ENCODE measurements around the gene RABGGTA.

Gene RABGGTA

GRCh38 chr14:24300326-24300980, 29.1 kb upstream of the RABGGTA start:
- no peak for DNase-seq (ENCODE audit: low read depth)
- peak overlapping the region; percentile 98 for H3K4me3 ChIP-seq (ENCODE audit: low read depth, low read length)
- TF ChIP-seq CTCF (IDR thresholded peaks at IDR 0.05; ENCODE audit: low read depth, low read length, missing control alignments): no peak
- in situ Hi-C loops (cut with HindIII; ENCODE audit: low sequenced_read_pairs): no loop called here

GRCh38 chr14:24299255-24300191, 28.1 kb upstream of the RABGGTA start, which contains the start of the genes DHRS1 and NOP9:
DHRS1 (minus strand) TSS chr14:24299780; CDS start chr14:24299106, 674 bp downstream.
NOP9 (plus strand) TSS chr14:24299850; CDS start chr14:24299955, 105 bp downstream.
- H3K4me3 ChIP-seq (ENCODE audit: low read depth, low read length): peak within 1 kb of the TSS; percentile 98
- in situ Hi-C loops (cut with HindIII; ENCODE audit: low sequenced_read_pairs): no loop called here
- peak; percentile 73 for DNase-seq (ENCODE audit: low read depth)
- TF ChIP-seq CTCF (IDR thresholded peaks at IDR 0.05; ENCODE audit: low read depth, low read length, missing control alignments): no peak

GRCh38 chr14:24298892-24299254, 27.5 kb upstream of the RABGGTA start:
- no peak for DNase-seq (ENCODE audit: low read depth)

GRCh38 chr14:24297190-24297964, 26.0 kb upstream of the RABGGTA start:
- peak; percentile 60 for TF ChIP-seq CTCF (IDR thresholded peaks at IDR 0.05; ENCODE audit: low read depth, low read length, missing control alignments)
- in situ Hi-C loops (cut with HindIII; ENCODE audit: low sequenced_read_pairs): no loop called here
- DNase-seq (ENCODE audit: low read depth): no peak
- H3K4me3 ChIP-seq (ENCODE audit: low read depth, low read length): no peak overlapping the region

More at GRCh38 chr14:24298892-24299254, 27.5 kb upstream of the RABGGTA start:
- in situ Hi-C loops (cut with HindIII; ENCODE audit: low sequenced_read_pairs): no loop called here
- TF ChIP-seq CTCF (IDR thresholded peaks at IDR 0.05; ENCODE audit: low read depth, low read length, missing control alignments): no peak
- H3K4me3 ChIP-seq (ENCODE audit: low read depth, low read length): peak overlapping the region; percentile 98

- H3K4me3 ChIP-seq (ENCODE audit: low read depth, low read length): no peak overlapping the region
- peak; percentile 88 for TF ChIP-seq CTCF (IDR thresholded peaks at IDR 0.05; ENCODE audit: low read depth, low read length, missing control alignments)
- DNase-seq (ENCODE audit: low read depth): peak; percentile 84
- in situ Hi-C loops (cut with HindIII; ENCODE audit: low sequenced_read_pairs): no loop called here
Measured at GRCh38 chr14:24296341-24297157, 25.2 kb upstream of the RABGGTA start.
